Measurements from ENCODE around the gene IL1R1.
A peak's percentile ranks its signal among the peaks of the same experiment; 100 is the strongest.

- no peak for TF ChIP-seq CTCF (IDR thresholded peaks at IDR 0.05)
- peak; percentile 80 for TF ChIP-seq POLR2AphosphoS5 (IDR thresholded peaks at IDR 0.05)
- no peak for TF ChIP-seq POLR2A (IDR thresholded peaks at IDR 0.05)
Measured at GRCh38 chr2:102096103-102096502, 46.4 kb upstream of the IL1R1 start.

Measured in prostate gland (tissue), 2 donors.